Lower leg skin (tissue), 4 donors: ENCODE data around the gene TBX10. TPM values are rescaled to one million over a fixed set of nuclear protein-coding genes. Genes with fewer than 3 reads are reported as not detected.

ENCODE experiments used
- DNase-seq, 2 donors: peaks; one replicate each; pipeline ENCODE4 v3.0.0-alpha.2; 2019; ENCODE audit warnings: low spot score in 2 of 2
- H3K4me3 ChIP-seq: fragments of 200-600 bp; sonication (generic); 2 replicates; pipeline ENCODE4 v1.5.1; 2017; ENCODE audit warnings: mild to moderate bottlenecking, low read depth; ENCODE audit not compliant: poor library complexity, severe bottlenecking
- POLR2A ChIP-seq, 2 donors: fragments of 450-650 bp; IDR thresholded peaks; one replicate each; pipeline ENCODE4 v1.6.1; 2016 to 2017; ENCODE audit warnings: antibody characterized with exemption in 2 of 2, mild to moderate bottlenecking in 1 of 2, moderate library complexity in 1 of 2
- WGBS, 2 donors: methylation state at CpG; one replicate each; pipeline ENCODE4 v1.1.5; 2018; 5-methylcytosine and 5-hydroxymethylcytosine counted together
- intact Hi-C: fragments of 100-400 bp; cut with DNase I; formaldehyde crosslinking; loops from one replicate; pipeline ENCODE4 v1.15.0; 2023; ENCODE audit warnings: low total_unique reads
- total RNA-seq, 4 donors: library from RNA; depleted of rRNA; stranded (reverse); fragments of >200 nt; gene quantifications; one replicate each; pipeline ENCODE4 v1.1.0, GENCODE V29; 2016
- TF ChIP-seq, protein P1 (sequence below), 3 donors: fragments of 450-650 bp; IDR thresholded peaks; one replicate each; pipeline ENCODE4 v1.5.1; 2016; ENCODE audit warnings: antibody characterized with exemption in 3 of 3, mild to moderate bottlenecking in 3 of 3, moderate library complexity in 2 of 3

Gene TBX10
- total RNA-seq, 4 donors from 2014 or later = not detected

DNA sequence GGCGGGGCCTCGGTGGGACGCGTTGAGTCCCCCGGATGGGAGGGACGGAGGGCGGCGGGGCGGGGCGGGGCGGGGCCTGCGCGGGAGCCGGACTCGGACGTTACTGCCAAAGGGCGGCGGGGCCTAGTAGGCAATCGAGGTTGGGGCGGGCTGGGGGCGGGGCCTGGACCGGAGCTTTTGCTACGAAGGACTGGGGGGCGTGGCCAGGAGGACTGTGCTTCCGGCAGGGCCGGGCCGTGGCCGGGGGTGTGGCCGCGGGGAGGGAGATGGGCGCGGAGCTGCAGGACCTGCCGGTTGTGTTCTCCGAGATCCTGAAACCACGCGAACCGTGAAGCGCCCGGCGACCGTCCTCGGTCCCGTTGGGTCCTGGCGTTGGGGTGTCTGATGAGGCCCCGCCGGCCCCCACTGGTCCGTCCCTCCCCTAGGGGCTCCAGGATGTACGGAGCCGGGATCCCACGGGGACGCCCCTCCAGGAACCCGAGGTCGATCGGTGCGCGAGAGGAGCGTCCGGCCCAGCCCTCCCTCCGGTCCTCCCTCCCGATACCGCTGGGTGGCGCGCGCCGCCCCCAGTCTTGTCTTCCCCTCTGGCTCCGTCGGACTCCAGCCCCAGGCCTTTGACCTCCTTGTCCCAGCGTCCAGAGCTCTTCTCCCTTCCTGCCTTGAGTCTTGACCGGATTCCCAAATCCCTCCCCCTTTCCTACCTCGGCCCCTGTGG is 9.2 kb downstream of the TBX10 start:
- DNase-seq = peak; percentile 97 to 100
- H3K4me3 ChIP-seq = peak overlapping the region; percentile 34
- intact Hi-C loops = no loop called here
- peak in 1 of 2 donors; percentile 13 for TF ChIP-seq POLR2A (IDR thresholded peaks at IDR 0.05)
- TF ChIP-seq, protein P1, sequence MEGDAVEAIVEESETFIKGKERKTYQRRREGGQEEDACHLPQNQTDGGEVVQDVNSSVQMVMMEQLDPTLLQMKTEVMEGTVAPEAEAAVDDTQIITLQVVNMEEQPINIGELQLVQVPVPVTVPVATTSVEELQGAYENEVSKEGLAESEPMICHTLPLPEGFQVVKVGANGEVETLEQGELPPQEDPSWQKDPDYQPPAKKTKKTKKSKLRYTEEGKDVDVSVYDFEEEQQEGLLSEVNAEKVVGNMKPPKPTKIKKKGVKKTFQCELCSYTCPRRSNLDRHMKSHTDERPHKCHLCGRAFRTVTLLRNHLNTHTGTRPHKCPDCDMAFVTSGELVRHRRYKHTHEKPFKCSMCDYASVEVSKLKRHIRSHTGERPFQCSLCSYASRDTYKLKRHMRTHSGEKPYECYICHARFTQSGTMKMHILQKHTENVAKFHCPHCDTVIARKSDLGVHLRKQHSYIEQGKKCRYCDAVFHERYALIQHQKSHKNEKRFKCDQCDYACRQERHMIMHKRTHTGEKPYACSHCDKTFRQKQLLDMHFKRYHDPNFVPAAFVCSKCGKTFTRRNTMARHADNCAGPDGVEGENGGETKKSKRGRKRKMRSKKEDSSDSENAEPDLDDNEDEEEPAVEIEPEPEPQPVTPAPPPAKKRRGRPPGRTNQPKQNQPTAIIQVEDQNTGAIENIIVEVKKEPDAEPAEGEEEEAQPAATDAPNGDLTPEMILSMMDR (IDR thresholded peaks at IDR 0.05) = peak in 1 of 3 donors; percentile 40
- 1% methylated on average over 42 to 60 of the region's 70 CpGs for WGBS, 2 donors

DNA sequence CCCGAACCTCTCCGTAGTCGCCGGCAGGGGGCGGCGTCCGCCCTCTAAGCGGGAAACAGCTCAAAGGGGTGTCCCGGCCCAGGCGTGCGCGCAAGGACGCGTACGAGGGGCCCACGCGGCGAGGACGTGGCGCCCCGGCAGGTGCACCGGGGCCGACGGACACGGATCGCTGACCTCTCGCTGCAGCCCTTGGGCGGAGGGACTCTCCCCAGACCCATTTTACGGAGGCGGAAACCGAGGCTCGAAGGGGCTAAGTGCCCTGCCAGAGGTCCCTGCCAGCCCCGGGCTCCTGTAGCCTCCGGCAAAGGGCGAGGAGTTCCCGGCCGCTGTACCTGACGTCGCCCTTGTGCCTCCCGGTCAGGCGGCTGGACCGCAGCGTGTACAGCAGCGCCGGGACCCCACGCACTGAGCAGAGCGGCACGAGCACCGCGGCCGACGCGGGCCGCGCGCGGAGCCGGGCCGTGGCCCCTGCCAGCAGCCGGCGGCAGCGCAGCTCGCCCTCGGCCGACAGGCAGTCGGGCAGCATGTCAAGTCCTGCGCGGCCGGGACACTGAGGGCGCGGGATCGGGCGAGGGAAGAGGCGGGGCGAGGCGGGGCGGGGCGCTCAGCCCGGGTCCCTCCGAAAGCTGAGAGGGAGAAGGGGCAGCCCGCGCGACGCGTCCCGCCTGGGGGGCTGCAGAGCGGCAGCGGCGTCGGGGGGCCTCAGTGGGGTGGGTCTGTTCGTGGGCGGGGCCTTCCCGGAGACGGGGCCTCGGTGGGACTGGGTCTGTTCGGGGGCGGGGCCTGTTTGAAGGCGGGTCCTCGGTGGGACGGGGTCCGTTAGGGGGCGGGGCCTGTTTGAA is 10.0 kb downstream of the TBX10 start, which contains the start of gene NUDT8:
TSS of gene NUDT8 (minus strand) at position 552 of the 842 bp plus-strand sequence. CDS start at position 526, 26 bp downstream.
- intact Hi-C loops = no loop called here
- TF ChIP-seq, protein P1 (IDR thresholded peaks at IDR 0.05) = peak in 1 of 3 donors; percentile 51
- no peak for TF ChIP-seq POLR2A (IDR thresholded peaks at IDR 0.05)
- peak; percentile 75 to 97 for DNase-seq
- H3K4me3 ChIP-seq = peak within 1 kb of the TSS; percentile 45
- WGBS, 2 donors = 0% methylated on average over 38 to 67 of the region's 102 CpGs

DNA sequence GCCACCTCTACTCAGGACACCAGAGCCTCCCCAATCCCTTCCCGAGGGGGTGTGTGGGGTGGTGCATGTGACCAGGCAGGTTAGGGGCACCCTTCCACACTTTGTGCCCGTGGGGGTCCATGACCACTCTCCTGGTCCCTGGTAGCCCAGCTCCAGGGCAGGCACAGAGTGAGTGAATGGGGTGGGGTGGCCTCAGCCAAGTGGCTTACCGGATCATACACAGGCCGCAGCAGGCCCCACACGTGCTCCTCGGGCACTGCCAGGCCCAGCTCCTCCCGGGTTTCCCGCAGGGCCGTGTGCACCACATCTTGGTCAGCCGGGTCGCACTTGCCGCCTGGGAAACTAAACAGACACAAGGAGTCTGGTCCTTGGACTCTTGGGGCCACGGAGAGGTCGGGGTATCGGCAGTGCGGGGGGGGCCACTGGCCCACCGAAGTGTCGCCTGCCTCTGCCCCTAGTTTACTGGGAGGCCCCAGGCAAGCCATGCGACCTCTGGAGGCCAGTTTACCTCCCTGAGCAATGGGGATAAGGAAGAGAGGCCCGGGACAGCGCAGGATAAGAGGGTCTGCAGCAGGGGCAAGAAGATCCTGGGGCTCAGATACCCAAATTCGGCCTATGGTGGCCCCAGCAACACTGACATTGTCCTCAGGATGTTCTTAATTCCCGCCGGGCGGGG is 10.7 kb downstream of the TBX10 start:
- peak overlapping the region; percentile 45 for H3K4me3 ChIP-seq
- 22 to 31% methylated on average over 14 to 21 of the region's 25 CpGs for WGBS, 2 donors
- TF ChIP-seq, protein P1 (IDR thresholded peaks at IDR 0.05) = no peak
- TF ChIP-seq POLR2A (IDR thresholded peaks at IDR 0.05) = no peak
- no peak for DNase-seq
- intact Hi-C loops = no loop called here

DNA sequence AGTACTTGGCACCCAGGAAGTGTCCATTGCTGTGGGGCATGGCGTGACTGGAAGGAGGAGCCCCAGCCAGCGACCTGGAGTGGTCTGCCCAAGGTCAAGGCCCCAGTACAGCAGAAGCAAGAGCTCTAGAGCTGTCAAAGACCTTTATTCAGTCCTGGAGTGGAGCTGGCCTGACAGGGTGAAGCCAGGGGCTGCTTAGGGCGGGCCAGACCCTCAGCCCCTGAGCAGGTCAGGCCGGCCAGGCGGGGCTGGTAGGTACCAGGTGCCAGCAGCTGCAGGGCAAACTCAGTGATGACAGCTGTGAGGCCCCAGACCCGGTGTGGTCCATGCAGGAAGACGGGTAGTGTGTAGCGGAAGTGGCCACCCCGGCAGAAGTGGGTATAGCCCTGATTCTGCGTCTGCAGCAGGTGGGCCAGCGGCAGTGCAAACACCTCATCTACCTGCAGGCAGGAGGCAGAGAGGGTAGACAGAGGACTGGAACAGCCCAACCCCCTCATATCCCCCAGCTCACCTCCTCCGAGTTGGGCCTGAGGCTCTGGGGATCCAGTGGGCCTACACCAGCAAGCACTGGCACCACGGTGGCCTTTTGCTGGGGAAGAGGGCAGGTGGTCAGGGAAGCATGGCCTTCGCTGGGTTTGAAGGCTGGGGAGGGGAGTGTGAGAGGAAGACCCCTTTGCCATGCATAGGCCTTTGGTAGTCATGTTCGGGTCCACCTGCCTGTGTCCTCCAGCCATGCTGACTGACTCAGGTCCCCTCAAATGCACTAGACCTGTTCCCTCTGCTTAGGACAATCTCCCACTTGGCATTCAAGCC is 11.5 kb downstream of the TBX10 start:
- 79 to 82% methylated on average over 11 of the region's 15 CpGs for WGBS, 2 donors
- TF ChIP-seq, protein P1 (IDR thresholded peaks at IDR 0.05) = no peak
- TF ChIP-seq POLR2A (IDR thresholded peaks at IDR 0.05) = no peak
- intact Hi-C loops = no loop called here
- no peak overlapping the region for H3K4me3 ChIP-seq
- no peak for DNase-seq

DNA sequence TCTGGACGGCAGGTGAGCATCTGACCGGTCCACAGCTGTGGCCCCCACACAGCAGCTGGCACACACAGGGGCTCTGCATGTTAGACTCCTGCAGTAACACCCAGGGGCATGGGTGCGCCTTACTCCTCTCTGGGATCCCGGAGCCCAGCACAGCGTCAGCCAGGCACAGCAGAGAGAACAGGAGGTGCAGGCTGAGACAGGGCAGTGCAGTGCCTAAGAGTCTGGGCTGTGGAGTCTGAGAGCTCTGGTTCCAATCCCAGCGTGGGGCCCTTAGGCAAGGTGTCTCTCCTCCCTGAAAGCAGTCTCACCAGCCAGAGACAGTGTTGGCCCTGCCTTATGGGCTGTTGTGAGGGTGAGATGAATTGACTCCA is 12.1 kb downstream of the TBX10 start:
- intact Hi-C loops = no loop called here
- H3K4me3 ChIP-seq = no peak overlapping the region
- DNase-seq = no peak
- TF ChIP-seq, protein P1 (IDR thresholded peaks at IDR 0.05) = no peak
- WGBS, 2 donors = 39 to 57% methylated on average over 6 of the region's 6 CpGs
